HG02571 (cell line): ENCODE results near the gene CFAP251.

Experiments used
- ATAC-seq: cut with Tn5 transposase; IDR thresholded peaks from one replicate; pipeline ENCODE4 v1.9.1; 2021; ENCODE audit warnings: mild to moderate bottlenecking, moderate library complexity; ENCODE audit not compliant: unreplicated experiment

The CFAP251 gene

GRCh38 chr12:121942145-121942718 is 23.8 kb downstream of the CFAP251 start:
- ATAC-seq, result no peak

DNA sequence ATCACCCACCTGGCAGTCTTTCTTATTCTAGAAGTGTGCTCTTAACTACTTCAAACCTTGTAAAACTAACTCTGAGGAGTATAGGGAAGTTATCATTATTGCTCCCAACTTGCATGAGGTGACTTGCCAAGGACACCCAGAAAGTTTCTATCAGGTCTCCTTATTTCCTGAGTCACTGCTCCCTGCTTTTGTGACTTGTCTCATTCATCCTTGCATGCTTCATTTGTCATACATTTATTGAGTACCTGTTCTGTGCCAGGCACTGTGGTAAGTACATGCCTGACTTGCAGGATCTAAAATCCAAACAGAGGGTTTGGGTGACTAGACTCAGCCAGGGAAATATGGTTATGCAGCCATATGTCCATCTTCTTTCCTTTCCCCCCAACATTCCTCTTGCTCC is 25.5 kb downstream of the CFAP251 start:
- ATAC-seq, result no peak

DNA sequence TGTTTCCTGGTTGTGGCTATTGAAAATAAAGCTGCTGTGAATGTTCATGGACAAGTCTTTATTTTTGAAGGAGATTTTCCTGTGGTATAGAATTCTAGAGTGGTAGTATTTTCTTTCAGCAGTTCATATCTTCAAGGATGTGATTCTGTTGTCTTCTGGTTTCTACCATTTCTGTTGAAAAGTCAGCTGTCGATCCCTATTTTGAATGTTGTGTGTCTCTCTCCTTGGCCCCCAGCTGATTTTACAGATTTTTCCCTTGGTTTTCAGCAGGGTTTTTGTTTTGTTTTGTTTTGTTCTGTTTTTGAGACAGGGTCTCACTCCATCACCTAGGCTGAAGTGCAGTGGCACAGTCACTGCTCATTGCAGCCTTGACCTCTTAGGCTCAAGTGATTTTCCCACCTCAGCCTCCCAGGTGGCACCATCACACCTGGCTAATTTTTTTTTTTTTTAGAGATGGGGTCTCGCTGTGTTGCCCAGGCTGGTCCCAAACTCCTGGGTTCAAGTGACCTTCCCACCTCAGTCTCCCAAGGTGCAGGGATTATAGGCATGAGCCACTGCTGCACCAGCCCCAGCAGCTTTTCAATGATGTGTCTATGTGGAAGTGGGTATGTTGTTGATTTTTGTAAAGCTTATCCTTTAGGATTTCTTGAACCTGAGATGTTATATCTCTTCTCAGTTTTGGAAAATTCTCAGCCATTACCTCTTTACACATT is 28.1 kb downstream of the CFAP251 start:
- ATAC-seq, result no peak

DNA sequence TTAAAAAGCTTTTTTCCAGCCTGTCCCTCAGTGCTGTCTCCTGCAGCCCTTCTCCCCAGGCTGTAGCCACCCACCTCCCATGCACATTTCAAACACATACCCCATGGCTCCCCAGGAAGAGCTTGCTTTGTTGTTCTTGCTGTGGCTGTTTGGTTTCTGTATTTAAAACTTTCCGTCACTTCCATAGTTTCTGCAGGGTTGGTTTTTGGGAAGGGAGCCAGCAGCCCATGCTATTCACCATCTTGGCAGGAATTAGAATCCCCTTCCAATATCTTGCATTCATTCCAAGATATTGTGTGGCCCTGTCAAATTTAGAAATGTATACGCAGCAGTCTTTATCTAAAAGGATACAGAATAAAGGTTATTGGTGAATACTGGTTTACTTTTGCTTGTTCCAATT is 29.6 kb downstream of the CFAP251 start:
- ATAC-seq, result no peak

- ATAC-seq, result no peak
Measured at GRCh38 chr12:121949648-121950397, 31.4 kb downstream of the CFAP251 start.

GRCh38 chr12:121953117-121953692 is 34.8 kb downstream of the CFAP251 start:
- ATAC-seq, result no peak

DNA sequence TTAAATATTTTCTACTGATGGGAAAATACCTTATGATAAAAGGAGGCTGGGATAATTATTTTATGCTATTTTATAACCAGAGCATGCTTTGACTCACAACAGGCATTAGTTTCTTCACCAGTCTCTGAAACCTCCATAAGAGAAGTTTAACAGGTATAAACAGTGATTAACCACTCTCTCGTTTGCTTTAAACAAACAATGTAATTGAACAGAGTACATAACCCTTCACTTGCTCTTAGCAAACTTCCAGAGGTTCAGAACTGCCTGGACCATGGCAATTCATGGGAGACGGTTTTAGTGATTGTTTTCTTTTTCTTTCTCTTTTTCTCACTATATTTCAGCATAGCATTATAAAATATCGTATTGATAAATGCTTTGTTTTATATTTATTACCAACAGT is 35.3 kb downstream of the CFAP251 start:
- ATAC-seq, result no peak

- ATAC-seq, result no peak
Measured at GRCh38 chr12:121955258-121956237, 37.2 kb downstream of the CFAP251 start.

GRCh38 chr12:121957861-121958515 is 39.6 kb downstream of the CFAP251 start:
- ATAC-seq, result no peak

DNA sequence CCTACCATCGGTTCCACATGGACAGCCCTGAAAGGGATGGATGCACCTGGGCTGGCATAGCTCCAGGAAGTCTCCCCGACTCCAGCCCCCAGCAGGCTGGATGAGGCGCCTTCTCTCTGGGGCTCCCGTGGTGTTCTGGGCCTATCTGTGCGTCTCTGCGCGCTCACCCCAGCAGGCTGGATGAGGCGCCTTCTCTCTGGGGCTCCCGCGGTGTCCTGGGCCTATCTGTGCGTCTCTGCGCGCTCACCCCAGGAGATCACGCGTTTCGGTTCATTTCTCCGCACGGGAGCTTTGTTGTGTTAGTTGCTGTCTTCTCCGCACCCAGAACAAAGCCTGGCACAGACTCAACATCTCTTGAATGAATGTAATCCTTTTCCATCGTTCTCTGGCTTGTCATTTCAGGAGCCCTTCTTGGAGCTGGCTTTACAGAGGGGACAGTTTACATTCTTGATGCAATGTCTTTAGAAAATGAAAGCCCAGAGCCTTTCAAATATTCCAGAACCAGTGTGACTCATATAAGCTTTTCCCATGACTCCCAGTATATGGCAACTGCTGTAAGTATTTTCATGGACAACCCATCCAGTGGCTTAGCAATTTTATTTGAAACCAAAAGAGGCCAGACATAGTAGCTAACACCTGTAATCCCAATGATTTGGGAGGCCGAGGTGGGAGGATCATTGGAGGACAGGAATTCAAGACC is 40.3 kb downstream of the CFAP251 start:
- ATAC-seq, result no peak

DNA sequence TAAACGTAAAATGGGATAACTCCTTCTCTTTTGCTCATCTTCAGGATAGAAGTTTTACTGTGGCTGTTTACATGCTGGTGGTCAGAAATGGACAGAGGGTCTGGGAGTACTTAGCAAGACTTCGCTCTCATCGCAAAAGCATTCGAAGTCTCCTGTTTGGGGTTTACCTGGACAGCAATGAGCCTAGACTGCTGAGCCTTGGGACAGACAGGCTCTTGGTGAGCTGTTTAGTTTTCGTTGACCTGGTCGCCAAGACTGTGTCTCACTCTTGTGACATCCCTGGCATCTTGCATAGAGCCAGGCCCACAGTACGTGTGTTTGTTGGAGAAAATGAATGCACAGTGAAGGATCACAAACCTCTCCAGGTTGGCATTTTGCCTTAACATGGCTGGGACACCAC is 42.1 kb downstream of the CFAP251 start:
- ATAC-seq, result no peak

GRCh38 chr12:121961195-121961879 is 42.9 kb downstream of the CFAP251 start:
- ATAC-seq, result no peak

DNA sequence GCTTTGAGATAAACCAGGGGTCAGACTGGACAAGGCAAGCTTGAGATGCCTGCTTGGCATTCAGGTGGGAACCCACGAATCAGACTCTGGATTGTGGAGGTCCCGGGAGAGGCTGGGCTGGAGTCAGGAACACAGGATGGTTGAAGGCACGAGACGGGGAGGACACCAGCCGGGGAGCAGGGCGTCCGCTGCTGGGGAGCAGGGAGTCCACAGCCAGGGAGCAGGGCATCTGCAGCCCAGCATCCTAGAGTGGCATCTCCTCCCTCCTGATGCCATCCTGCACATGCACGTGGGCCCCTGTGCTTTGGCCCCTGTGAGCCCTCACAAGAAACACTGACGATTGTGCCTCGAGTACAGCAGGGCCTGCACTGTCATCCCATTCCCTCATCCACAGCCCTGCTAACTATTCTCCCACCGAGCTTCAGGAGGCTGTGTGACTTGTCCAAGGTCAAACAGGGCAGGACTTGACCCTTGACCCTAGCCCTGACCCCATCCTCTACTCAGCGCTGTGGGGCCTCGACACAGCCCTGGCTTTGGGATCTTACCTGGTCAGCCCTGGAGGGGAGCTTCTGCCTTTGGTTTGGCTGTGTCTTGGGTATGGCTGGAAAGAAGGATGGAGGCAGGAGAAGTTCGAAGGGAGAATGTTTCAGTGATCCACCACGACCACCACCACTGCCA is 45.1 kb downstream of the CFAP251 start:
- no peak for ATAC-seq

GRCh38 chr12:121964813-121965643 is 46.6 kb downstream of the CFAP251 start:
- no peak for ATAC-seq

DNA sequence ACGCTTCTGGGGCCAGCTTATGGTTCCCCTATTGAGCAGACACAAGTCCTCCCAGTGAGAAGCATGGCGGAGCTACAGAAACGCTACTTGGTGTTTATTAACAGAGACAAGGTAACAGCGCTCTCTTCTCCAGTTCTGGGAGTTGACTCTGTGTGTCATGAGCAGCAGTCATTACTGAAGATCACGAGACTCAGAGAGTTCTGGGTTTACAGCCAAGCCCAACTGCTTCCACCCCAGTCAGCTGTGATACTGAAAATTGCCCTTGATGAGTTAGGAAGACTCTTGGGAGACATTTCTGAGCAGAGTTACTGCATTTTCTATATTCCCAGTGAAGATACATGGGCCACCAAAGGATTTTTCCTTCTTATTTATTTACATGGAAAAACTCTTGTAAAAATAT is 48.6 kb downstream of the CFAP251 start:
- ATAC-seq, result no peak

- ATAC-seq, result no peak
Measured at GRCh38 chr12:121968876-121969275, 50.5 kb downstream of the CFAP251 start.

DNA sequence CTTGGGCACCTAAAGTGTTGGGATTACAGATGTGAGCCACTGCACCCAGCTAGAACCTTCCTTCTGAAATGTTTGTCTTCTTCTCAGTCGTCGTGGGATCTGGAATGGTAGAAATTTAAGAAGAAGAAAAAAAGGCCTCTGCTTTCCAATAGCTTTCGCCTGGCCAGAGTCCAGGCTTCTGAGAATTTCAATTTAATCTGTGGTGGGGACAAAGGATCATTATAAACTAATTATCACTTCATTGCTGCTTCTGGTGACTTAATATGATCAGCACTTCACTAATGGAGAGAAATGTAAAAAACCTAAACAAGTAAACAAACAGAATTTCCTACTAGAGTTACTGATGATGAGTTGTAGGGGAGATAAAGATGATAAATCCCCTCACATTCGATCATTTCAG is 51.3 kb downstream of the CFAP251 start:
- ATAC-seq, result no peak
